MM.1S (cell line): ENCODE data around the gene BMP7.

Experiments
- CTCF ChIP-seq: fragments of 300-600 bp; sonication (generic); IDR thresholded peaks from 2 replicates; pipeline ENCODE4 v1.5.1; 2016; ENCODE audit warnings: antibody characterized with exemption, low read length, mixed read lengths
- EZH2 ChIP-seq: fragments of 300-600 bp; sonication (generic); optimal IDR thresholded peaks from 2 replicates; pipeline ENCODE3; 2017; ENCODE audit warnings: low read depth, mild to moderate bottlenecking, antibody characterized with exemption, low read length, mixed read lengths
- EZH2phosphoT487 ChIP-seq: fragments of 300-600 bp; sonication (generic); IDR thresholded peaks from 2 replicates; pipeline ENCODE4 v1.6.1; 2018; ENCODE audit warnings: antibody characterized with exemption, low read length

- TF ChIP-seq EZH2 (no peak), CTCF (no peak), EZH2phosphoT487 (no peak)
Observed at GRCh38 chr20:57230247-57230646, 36.2 kb downstream of the BMP7 start.
